CMK (cell line): ENCODE data around the gene DUOX1.

ENCODE experiments used
- DNase-seq: peaks from one replicate; pipeline ENCODE4 v3.0.0-alpha.2; 2010; ENCODE audit warnings: low read depth

The DUOX1 gene

GRCh38 chr15:45168751-45169551 lies 39.2 kb downstream of the DUOX1 start:
- DNase-seq = no peak

- DNase-seq = no peak
Observed at GRCh38 chr15:45169608-45170480, 40.0 kb downstream of the DUOX1 start.

DNA sequence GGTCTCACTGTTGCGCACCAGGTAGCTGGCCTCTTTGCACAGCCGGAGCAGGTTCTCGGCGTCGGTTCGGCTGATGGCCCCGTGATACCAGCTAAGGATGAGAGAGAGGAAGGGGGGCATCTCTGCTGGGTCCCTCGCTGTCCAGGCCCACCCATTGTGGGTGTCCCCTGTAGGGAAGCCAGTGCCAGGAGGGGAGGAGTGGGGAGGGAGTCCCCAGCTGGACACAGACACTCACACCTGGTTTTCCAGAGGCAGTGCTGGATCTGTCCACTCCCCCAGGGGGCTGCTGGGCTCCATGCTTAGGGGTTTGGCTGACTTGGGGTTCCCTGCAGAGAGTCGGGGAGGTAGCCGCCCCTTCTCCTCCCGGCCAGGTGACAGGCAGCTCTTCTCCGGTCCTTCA lies 42.1 kb downstream of the DUOX1 start:
- no peak for DNase-seq

- DNase-seq = no peak
Observed at GRCh38 chr15:45174069-45174468, 44.3 kb downstream of the DUOX1 start.

DNA sequence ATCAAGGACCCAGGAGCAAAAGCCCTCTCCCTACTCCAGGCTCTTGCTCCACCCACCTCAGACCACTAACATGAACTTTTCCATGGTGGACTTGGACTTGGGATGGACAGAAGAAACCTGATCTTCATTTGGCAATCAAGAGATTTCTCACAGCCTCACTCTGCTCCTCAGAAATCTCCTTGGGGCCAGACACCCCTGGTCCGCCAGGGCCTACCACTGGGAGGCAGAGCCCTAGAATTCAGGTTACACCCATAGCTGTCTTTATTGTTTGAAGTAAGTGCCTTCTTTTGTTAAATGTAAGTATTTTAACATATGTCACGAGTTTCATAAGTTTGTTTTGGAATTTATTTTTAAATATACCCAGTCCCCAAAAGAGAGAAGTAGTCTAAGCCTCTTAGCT lies 44.8 kb downstream of the DUOX1 start:
- DNase-seq = no peak

- DNase-seq = no peak
Observed at GRCh38 chr15:45177285-45177684, 47.5 kb downstream of the DUOX1 start.

GRCh38 chr15:45179221-45179985 lies 49.6 kb downstream of the DUOX1 start:
- DNase-seq = no peak

GRCh38 chr15:45180201-45180600 lies 50.4 kb downstream of the DUOX1 start:
- DNase-seq = no peak

DNA sequence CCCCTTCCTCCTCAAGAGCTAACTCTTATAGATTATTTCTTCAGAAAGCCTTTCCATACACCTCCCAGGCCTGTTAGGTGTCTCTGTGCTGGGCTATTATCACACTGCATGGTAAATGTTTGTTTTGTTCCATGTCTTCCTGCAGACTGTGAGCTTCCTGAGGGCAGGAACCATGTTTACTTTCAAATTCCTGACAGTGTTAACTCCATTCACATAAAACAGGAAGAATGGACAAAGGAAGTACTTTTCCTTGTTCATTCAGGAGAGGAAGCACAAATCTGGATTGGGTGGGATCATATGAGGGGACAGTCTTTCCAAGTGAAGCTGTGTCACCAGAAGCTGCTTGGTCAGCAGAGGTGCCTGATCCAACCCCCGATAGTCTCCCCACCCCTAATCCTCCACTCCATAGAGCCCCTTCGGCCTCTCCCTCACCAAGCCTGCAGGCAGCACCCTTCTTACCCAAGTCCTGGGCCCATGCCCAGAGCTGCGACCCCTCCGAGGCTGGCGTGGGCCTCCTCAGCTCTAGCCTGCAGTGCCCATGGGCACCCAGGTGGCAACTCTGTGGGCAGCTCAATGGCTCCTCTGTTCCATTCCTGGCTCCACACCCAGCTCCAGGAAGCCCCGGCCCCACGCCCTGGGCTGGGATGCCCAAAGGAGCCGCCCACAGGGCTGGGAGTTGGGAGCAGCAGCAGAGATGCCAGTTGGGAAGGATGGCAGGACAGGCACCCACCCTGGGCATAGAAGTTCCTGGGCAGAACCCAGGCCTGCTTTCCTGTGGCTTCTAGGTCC lies 51.0 kb downstream of the DUOX1 start:
- no peak for DNase-seq

DNA sequence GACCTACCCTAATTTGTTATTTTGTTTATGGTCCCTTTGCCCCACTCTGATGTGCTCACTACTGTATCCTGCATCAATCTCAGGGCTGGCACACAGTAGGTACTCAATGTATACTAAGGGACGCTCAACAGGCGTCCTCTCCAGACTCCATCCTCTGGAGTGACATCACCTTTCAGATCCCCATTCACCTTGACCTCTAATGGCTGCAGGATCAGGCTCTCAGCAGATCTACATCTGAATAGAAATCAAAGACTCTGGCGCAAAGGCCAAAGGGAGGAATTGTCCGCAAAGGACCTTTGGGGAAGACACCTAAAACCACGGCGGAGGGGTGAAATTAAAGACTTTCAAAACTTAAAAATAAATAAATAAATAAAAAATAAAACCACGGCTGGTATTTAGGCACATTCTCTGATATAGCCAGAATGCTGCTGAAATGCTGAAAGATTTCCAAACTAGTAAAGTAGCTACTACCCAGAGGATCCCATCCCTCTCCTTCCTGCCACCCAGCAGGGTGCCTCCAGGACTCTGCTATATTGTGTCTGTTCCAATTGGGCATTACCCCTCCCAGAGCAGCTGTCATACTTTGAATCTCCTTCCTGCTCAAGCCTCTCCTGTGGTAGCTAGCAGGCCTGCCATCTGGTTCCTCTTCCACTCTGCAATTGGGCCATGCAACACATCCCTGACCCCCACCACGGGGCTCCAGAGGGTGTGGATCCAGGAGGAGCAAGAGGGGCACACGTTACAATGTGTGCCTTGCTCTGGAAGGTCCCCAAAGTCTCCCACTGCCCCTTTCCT lies 51.9 kb downstream of the DUOX1 start:
- no peak for DNase-seq

GRCh38 chr15:45182996-45183395 lies 53.2 kb downstream of the DUOX1 start:
- no peak for DNase-seq

GRCh38 chr15:45183511-45183910 lies 53.7 kb downstream of the DUOX1 start:
- no peak for DNase-seq

- no peak for DNase-seq
Observed at GRCh38 chr15:45184562-45185041, 54.8 kb downstream of the DUOX1 start.

GRCh38 chr15:45185069-45185779 lies 55.4 kb downstream of the DUOX1 start:
- no peak for DNase-seq

DNA sequence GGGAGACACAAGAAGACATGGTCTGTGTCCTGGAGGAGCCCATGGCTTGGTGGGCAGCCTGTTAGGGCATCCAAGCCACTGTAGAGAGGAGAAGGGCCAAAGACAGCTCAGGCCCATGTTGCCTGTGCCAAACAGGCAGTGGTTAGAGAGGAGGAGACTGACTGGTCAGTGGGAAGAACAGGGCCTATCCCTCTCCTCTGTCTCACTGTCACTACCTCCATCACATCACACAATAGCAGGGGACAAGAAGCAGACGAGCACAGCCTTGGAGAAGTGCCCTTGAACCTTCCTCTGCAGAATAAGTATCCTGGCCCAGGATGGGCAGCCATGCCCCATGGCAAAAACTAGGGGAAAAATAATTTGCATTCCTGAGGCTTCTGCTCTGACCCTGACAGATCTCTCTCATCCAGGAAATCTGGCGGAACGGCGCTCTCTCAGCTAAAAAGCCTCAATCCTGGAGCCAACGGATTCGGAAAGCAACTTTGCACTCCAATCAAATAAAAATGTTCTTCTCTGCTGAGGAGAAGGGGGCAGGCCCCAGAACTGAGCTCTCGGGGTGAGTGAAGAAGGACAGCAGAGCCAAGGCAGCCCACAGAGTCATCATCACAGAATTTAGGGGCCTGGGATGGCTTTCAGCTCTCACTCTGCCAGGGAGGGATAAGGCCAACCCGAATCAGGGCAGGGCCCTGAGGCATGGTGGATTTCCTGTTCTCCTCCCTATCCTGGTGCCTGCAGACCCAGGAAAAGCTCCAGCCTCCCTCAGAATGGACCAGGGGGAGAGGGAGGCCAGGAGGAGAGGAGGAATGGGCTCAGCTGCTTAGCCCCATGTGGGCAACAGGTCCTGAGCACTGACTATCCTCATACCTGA lies 56.3 kb downstream of the DUOX1 start:
- DNase-seq = no peak

DNA sequence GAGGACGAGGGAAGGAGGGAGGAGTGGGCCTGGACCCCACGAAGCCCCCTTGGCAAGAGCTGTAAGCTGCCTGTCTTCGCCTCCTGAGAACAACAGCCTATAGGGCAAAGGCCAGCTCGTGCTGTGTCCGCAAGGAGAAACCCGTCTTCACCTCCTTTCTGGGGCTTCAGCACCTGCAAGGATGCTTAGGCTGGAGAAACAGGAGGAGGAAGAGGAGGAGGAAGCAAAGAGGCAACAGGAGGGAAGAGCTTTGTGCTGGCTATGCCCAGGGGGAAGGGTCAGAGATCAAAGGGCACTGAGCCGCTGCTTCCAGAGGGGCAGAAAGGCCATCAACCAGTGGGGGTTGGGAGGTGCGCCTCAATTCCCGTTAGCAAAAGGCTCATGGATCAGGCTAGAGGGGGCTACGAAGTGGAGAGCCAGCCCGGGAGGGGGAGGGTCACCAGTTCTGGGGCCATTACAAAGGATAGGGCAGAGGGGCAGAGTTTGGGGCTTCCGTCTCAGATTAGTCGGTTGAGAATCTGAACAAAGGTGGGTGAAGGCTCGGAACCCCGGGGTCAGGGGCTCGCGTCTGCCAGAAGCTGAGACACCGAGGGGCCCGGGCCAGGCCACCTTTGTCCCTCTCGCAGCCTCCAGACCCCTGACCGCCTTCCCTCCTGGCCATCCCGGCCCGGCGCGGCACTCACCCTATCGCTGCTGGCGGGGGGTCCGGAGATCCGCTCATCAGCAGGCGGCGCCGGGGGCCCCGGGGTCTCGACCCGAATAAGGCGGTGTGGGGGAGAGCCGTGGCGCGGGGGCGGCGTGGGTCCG lies 57.2 kb downstream of the DUOX1 start:
- no peak for DNase-seq

- DNase-seq = no peak
Observed at GRCh38 chr15:45187578-45187893, 57.7 kb downstream of the DUOX1 start.
